GM19193 (cell line): ENCODE data around the gene AGPAT3.

ENCODE experiments used
- POLR2A ChIP-seq: IDR thresholded peaks from 4 replicates; pipeline ENCODE4 v1.6.1; 2011; ENCODE audit not compliant: insufficient read depth, insufficient read length; ENCODE audit errors: extremely low read depth

The AGPAT3 gene

GRCh38 chr21:44029460-44030087 is 164.6 kb downstream of the AGPAT3 start:
- TF ChIP-seq POLR2A: no peak

DNA sequence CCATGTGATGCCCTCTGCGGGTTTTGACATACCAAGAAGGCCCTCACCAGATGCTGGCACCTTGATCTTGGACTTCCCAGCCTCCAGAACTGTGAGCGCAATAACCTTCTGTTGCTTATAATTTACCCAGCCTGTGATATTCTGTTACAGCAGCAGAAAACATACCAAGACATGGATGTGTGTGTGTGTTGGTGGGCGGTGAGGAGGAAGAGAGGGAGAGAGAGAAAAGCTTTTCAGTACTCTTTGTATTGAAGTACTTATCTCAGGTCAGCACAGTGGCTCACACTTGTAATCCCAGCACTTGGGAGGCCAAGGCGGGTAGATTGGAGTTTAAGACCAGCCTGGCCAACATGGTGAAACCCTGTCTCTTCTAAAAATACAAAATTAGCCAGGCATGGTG is 170.2 kb downstream of the AGPAT3 start:
- no peak for TF ChIP-seq POLR2A
